HCT116 (cell line): ENCODE measurements around the gene HIBADH. TPM values are rescaled to one million over a fixed set of nuclear protein-coding genes. Genes with fewer than 3 reads are reported as not detected.

Experiments
- ATAC-seq: fragments of 200-7000 bp; cut with Tn5 transposase; 2 replicates; pipeline ENCODE4 v1.9.1; 2020; ENCODE audit warnings: mild to moderate bottlenecking, moderate library complexity
- BruUV-seq: library from RNA; stranded (reverse); fragments of 400-500 nt; replicated peaks from 2 replicates; lab custom pipeline; 2021; lab: Mats Ljungman, UMichigan
- CTCF ChIA-PET: fragments of 300-600 bp; sonication (Branson Sonifier 250); formaldehyde crosslinking; loops from one replicate; lab custom pipeline; 2021; ENCODE audit warnings: antibody characterized with exemption; lab: Charles Lee
- POLR2A ChIA-PET: fragments of 300-600, 350-600 bp; sonication (Branson Sonifier 250); formaldehyde crosslinking; loops from one replicate; lab custom pipeline; 2021; ENCODE audit warnings: antibody characterized with exemption; lab: Charles Lee
- RAD21 ChIA-PET, 2 experiments: fragments of 300-600 bp; sonication (Branson Sonifier 250); formaldehyde crosslinking; loops; one replicate each; lab custom pipeline; 2023; ENCODE audit warnings: low total read pairs in 2 of 2; ENCODE audit not compliant: uncharacterized antibody in 2 of 2, unreplicated experiment in 2 of 2, low non-redundant PET in 1 of 2; lab: Charles Lee
- DNase-seq: peaks from one replicate; pipeline ENCODE4 v3.0.0-alpha.2; 2010; ENCODE audit warnings: low read depth, low spot score
- H2AFZ ChIP-seq: fragments of 200-600 bp; shearing (Covaris generic), sonication (generic); 2 replicates; pipeline ENCODE4 v1.6.1; 2017; ENCODE audit warnings: low read depth, mixed run types, mixed read lengths, antibody characterized with exemption, low read length; ENCODE audit not compliant: poor library complexity, severe bottlenecking
- H3K27ac ChIP-seq: 2 replicates; pipeline ENCODE4 v1.5.1; 2012; ENCODE audit warnings: low read depth, low read length
- H3K27me3 ChIP-seq: fragments of 200-600 bp; sonication (generic); 2 replicates; pipeline ENCODE4 v1.6.1; 2016; ENCODE audit warnings: mixed run types, low read length, mixed read lengths; ENCODE audit not compliant: insufficient read depth
- H3K36me3 ChIP-seq, 2 experiments: fragments of 200-500 bp in 1 of 2; fragments of 200-600 bp in 1 of 2; sonication (Bioruptor generic) in 1 of 2; sonication (generic) in 1 of 2; 2 replicates each; pipeline versions ENCODE4 v1.5.1 to v1.6.1; 2014 to 2016; ENCODE audit warnings: low read length in 2 of 2, inconsistent platforms in 1 of 2, mixed read lengths in 1 of 2, mixed run types in 1 of 2; ENCODE audit not compliant: insufficient read depth in 2 of 2, control insufficient read depth in 1 of 2
- H3K4me1 ChIP-seq, 2 experiments: fragments of 200-600 bp in 1 of 2; sonication (generic) in 1 of 2; 2 replicates each; pipeline versions ENCODE4 v1.5.1 to v1.6.1; 2012 to 2017; ENCODE audit warnings: low read length in 2 of 2, inconsistent platforms in 1 of 2, mild to moderate bottlenecking in 1 of 2, mixed read lengths in 1 of 2, mixed run types in 1 of 2, moderate library complexity in 1 of 2; ENCODE audit not compliant: insufficient read depth in 2 of 2, control insufficient read depth in 1 of 2
- H3K4me2 ChIP-seq: fragments of 200-600 bp; sonication (generic); 2 replicates; pipeline ENCODE4 v1.6.1; 2017; ENCODE audit warnings: mixed run types, low read length, mixed read lengths
- H3K4me3 ChIP-seq, 2 experiments: fragments of 200-600 bp in 1 of 2; sonication (generic) in 1 of 2; replicated peaks in 1 of 2; 2 replicates each; pipeline ENCODE4 v1.5.1; 2011 to 2016; ENCODE audit warnings: low read length in 2 of 2, control low read depth in 1 of 2, low read depth in 1 of 2, mild to moderate bottlenecking in 1 of 2, mixed read lengths in 1 of 2, mixed run types in 1 of 2
- H3K79me2 ChIP-seq: fragments of 200-600 bp; sonication (generic); 2 replicates; pipeline ENCODE4 v1.6.1; 2017; ENCODE audit warnings: mild to moderate bottlenecking, mixed run types, low read length, moderate library complexity, mixed read lengths; ENCODE audit not compliant: insufficient read depth
- H3K9ac ChIP-seq: fragments of 200-600 bp; sonication (generic); 2 replicates; pipeline ENCODE4 v1.6.1; 2016; ENCODE audit warnings: low read length, mixed read lengths
- H3K9me2 ChIP-seq: fragments of 200-600 bp; sonication (generic), shearing (Covaris generic); 2 replicates; pipeline ENCODE4 v1.6.1; 2017; ENCODE audit warnings: mixed run types, mild to moderate bottlenecking, moderate library complexity; ENCODE audit not compliant: insufficient read depth
- H3K9me3 ChIP-seq, 2 experiments: fragments of 200-500 bp in 1 of 2; fragments of 200-600 bp in 1 of 2; sonication (Bioruptor generic) in 1 of 2; sonication (generic) in 1 of 2; 2 replicates each; pipeline ENCODE4 v1.6.1; 2014 to 2017; ENCODE audit warnings: low read length in 2 of 2, mixed read lengths in 2 of 2, inconsistent platforms in 1 of 2, low read depth in 1 of 2, mild to moderate bottlenecking in 1 of 2, mixed run types in 1 of 2, moderate library complexity in 1 of 2; ENCODE audit not compliant: control insufficient read depth in 1 of 2, insufficient read depth in 1 of 2
- H4K20me1 ChIP-seq: fragments of 200-600 bp; sonication (generic), shearing (Covaris generic); 2 replicates; pipeline ENCODE4 v1.6.1; 2017; ENCODE audit warnings: mixed run types, mild to moderate bottlenecking, moderate library complexity; ENCODE audit not compliant: insufficient read depth
- CBX3 ChIP-seq: IDR thresholded peaks from 2 replicates; pipeline ENCODE4 v1.6.1; 2012; ENCODE audit warnings: low read depth
- CEBPB ChIP-seq: IDR thresholded peaks from 2 replicates; pipeline ENCODE4 v1.6.1; 2012; ENCODE audit warnings: low read depth
- EZH2 ChIP-seq: fragments of 200-600 bp; sonication (generic); IDR thresholded peaks from 2 replicates; pipeline ENCODE4 v1.6.1; 2017; ENCODE audit warnings: antibody characterized with exemption, mixed run types
- FOSL1 ChIP-seq: IDR thresholded peaks from 2 replicates; pipeline ENCODE4 v1.6.1; 2012; ENCODE audit warnings: low read depth
- POLR2A ChIP-seq: IDR thresholded peaks from 2 replicates; pipeline ENCODE4 v1.7.0; 2011; ENCODE audit warnings: borderline replicate concordance; ENCODE audit not compliant: insufficient read depth, insufficient read length; ENCODE audit errors: extremely low read depth
- POLR2AphosphoS5 ChIP-seq: IDR thresholded peaks from 2 replicates; pipeline ENCODE4 v1.6.1; 2011; ENCODE audit warnings: mild to moderate bottlenecking, low read depth, low read length, moderate library complexity
- SIN3A ChIP-seq: IDR thresholded peaks from 2 replicates; pipeline ENCODE4 v1.6.1; 2012; ENCODE audit warnings: low read depth
- SP1 ChIP-seq: IDR thresholded peaks from 2 replicates; pipeline ENCODE4 v1.6.1; 2012; ENCODE audit warnings: low read depth
- SRF ChIP-seq: IDR thresholded peaks from 2 replicates; pipeline ENCODE4 v1.6.1; 2012; ENCODE audit warnings: low read depth
- ZNF274 ChIP-seq: fragments of 200-500 bp; sonication (Bioruptor generic); IDR thresholded peaks from 2 replicates; pipeline ENCODE4 v1.6.1; 2014; ENCODE audit warnings: mild to moderate bottlenecking, low read depth, low read length, inconsistent platforms
- intact Hi-C: fragments of 100-400 bp; cut with micrococcal nuclease; formaldehyde crosslinking; loops from 2 replicates; pipeline ENCODE4 v1.10.0; 2022
- total RNA-seq: library from RNA; stranded (reverse); gene quantifications from one replicate; pipeline ENCODE4 v1.2.1, GENCODE V29; 2021; ENCODE audit not compliant: unreplicated experiment
- TF ChIP-seq, protein P1 (sequence below), 3 experiments: fragments of 200-600 bp in 1 of 3; sonication (generic) in 1 of 3; IDR thresholded peaks in 2 of 3; conservative IDR thresholded peaks in 1 of 3; 2 replicates each; pipeline ENCODE4 v1.5.1; 2012 to 2017; ENCODE audit warnings: low read depth in 2 of 3, low read length in 2 of 3, antibody characterized with exemption in 1 of 3, borderline replicate concordance in 1 of 3, control low read depth in 1 of 3, mild to moderate bottlenecking in 1 of 3, mixed read lengths in 1 of 3, mixed run types in 1 of 3, moderate library complexity in 1 of 3; ENCODE audit not compliant: insufficient read depth in 1 of 3
- TF ChIP-seq, protein P2 (sequence below): IDR thresholded peaks from 2 replicates; pipeline ENCODE4 v1.6.1; 2012; ENCODE audit warnings: low read depth
- TF ChIP-seq, protein P3 (sequence below): IDR thresholded peaks from 2 replicates; pipeline ENCODE4 v1.6.1; 2012
- TF ChIP-seq, protein P4 (sequence below): IDR thresholded peaks from 2 replicates; pipeline ENCODE4 v1.6.1; 2012

Gene HIBADH
- total RNA-seq, 1 experiment from 2014 or later, result 32.4 TPM

DNA sequence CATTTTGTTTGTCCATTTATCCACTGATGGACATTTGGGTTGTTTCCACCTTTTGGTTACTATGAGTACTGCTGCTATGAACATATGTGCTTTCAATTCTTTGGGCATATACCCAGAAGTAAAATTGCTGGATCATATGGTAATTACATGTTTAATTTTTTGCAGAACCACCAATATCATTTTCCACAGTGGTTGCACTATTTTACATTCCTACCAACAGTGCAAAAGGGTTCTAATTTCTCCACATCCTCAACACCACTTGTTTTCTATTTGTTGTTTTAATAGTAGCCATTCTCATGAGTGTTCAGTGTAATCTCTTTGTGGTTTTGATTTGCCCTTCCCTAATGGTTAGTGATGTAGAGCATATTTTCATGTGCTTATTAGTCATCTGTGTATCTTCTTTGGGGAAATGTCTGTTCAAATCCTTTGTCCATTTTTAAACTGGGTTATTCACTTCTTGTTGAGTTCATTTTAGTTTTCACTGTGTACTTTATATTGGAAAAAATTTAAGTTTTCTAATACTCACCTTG lies 101.9 kb downstream of the HIBADH start:
- POLR2A ChIA-PET, result no interaction called here
- H3K9me3 ChIP-seq, result no peaks in the 10 kb centered on the region
- CTCF ChIA-PET, result no interaction called here
- H3K79me2 ChIP-seq, result no peaks in the 10 kb centered on the region
- no peaks in the 10 kb centered on the region for H3K27me3 ChIP-seq
- DNase-seq (no peak), ATAC-seq (no peak)
- no peaks in the 10 kb centered on the region for H3K4me1 ChIP-seq
- H3K9me2 ChIP-seq, result no peaks in the 10 kb centered on the region
- no peak overlapping the region for H3K9ac ChIP-seq
- no TSS peak for BruUV-seq
- TF ChIP-seq SRF, result no peak
- TF ChIP-seq, protein P1, sequence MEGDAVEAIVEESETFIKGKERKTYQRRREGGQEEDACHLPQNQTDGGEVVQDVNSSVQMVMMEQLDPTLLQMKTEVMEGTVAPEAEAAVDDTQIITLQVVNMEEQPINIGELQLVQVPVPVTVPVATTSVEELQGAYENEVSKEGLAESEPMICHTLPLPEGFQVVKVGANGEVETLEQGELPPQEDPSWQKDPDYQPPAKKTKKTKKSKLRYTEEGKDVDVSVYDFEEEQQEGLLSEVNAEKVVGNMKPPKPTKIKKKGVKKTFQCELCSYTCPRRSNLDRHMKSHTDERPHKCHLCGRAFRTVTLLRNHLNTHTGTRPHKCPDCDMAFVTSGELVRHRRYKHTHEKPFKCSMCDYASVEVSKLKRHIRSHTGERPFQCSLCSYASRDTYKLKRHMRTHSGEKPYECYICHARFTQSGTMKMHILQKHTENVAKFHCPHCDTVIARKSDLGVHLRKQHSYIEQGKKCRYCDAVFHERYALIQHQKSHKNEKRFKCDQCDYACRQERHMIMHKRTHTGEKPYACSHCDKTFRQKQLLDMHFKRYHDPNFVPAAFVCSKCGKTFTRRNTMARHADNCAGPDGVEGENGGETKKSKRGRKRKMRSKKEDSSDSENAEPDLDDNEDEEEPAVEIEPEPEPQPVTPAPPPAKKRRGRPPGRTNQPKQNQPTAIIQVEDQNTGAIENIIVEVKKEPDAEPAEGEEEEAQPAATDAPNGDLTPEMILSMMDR (IDR thresholded peaks at IDR 0.05 in 2 of 3, conservative IDR thresholded peaks at IDR 0.05 in 1 of 3; ENCODE audit: borderline replicate concordance in 1 of 3, insufficient read depth in 1 of 3, low read depth in 2 of 3, low read length in 2 of 3), result 0 out of 6 replicates have a peak, but pooled peaks of 1 of the 3 experiments have one; percentile 21
- RAD21 ChIA-PET, result no interaction called here
- no peak overlapping the region for H2AFZ ChIP-seq
- intact Hi-C loops, result no loop called here
- no peaks in the 10 kb centered on the region for H3K36me3 ChIP-seq
- H3K4me3 ChIP-seq, result no peak overlapping the region
- H4K20me1 ChIP-seq, result no peaks in the 10 kb centered on the region
- H3K4me2 ChIP-seq, result no peak overlapping the region
- no peak overlapping the region for H3K27ac ChIP-seq

DNA sequence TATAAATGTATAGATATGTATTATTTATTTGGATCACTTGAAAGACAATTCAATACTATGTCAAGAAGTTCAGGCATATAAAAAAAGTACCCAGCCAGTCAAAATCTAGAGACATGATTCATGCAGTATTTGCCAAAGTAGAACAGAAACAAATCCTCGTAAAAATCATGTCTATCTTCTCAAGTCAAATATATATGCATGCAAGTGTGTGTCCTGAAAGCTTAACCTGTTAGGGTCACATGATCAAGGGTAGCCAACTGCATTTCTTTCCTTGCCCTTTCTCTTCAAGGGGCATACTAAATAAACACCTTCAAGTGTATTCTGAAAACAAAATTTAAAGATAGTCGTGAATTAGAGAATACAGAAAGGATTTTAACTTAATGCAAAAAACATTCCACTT lies 107.0 kb downstream of the HIBADH start:
- POLR2A ChIA-PET, result no interaction called here

More for the DNA sequence above, 107.0 kb downstream of the HIBADH start:
- no peaks in the 10 kb centered on the region for H3K4me1 ChIP-seq
- no peak overlapping the region for H2AFZ ChIP-seq
- no peaks in the 10 kb centered on the region for H3K36me3 ChIP-seq
- CTCF ChIA-PET, result no interaction called here
- DNase-seq (no peak), ATAC-seq (no peak)
- H3K9me2 ChIP-seq, result no peaks in the 10 kb centered on the region
- RAD21 ChIA-PET, result no interaction called here
- no peak overlapping the region for H3K27ac ChIP-seq
- H3K79me2 ChIP-seq, result no peaks in the 10 kb centered on the region
- H3K9me3 ChIP-seq, result no peaks in the 10 kb centered on the region
- TF ChIP-seq CEBPB (no peak), ZNF274 (no peak), SRF (no peak), CBX3 (no peak), FOSL1 (no peak), SP1 (no peak), EZH2 (no peak), POLR2A (no peak), POLR2AphosphoS5 (no peak), SIN3A (no peak)
- TF ChIP-seq, protein P2, sequence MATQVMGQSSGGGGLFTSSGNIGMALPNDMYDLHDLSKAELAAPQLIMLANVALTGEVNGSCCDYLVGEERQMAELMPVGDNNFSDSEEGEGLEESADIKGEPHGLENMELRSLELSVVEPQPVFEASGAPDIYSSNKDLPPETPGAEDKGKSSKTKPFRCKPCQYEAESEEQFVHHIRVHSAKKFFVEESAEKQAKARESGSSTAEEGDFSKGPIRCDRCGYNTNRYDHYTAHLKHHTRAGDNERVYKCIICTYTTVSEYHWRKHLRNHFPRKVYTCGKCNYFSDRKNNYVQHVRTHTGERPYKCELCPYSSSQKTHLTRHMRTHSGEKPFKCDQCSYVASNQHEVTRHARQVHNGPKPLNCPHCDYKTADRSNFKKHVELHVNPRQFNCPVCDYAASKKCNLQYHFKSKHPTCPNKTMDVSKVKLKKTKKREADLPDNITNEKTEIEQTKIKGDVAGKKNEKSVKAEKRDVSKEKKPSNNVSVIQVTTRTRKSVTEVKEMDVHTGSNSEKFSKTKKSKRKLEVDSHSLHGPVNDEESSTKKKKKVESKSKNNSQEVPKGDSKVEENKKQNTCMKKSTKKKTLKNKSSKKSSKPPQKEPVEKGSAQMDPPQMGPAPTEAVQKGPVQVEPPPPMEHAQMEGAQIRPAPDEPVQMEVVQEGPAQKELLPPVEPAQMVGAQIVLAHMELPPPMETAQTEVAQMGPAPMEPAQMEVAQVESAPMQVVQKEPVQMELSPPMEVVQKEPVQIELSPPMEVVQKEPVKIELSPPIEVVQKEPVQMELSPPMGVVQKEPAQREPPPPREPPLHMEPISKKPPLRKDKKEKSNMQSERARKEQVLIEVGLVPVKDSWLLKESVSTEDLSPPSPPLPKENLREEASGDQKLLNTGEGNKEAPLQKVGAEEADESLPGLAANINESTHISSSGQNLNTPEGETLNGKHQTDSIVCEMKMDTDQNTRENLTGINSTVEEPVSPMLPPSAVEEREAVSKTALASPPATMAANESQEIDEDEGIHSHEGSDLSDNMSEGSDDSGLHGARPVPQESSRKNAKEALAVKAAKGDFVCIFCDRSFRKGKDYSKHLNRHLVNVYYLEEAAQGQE, result no peak
- TF ChIP-seq, protein P3, sequence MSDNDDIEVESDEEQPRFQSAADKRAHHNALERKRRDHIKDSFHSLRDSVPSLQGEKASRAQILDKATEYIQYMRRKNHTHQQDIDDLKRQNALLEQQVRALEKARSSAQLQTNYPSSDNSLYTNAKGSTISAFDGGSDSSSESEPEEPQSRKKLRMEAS, result no peak
- TF ChIP-seq, protein P4, sequence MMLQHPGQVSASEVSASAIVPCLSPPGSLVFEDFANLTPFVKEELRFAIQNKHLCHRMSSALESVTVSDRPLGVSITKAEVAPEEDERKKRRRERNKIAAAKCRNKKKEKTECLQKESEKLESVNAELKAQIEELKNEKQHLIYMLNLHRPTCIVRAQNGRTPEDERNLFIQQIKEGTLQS, result no peak
- intact Hi-C loops, result no loop called here
- no peak overlapping the region for H3K9ac ChIP-seq
- BruUV-seq, result no TSS peak
- H4K20me1 ChIP-seq, result no peaks in the 10 kb centered on the region
- H3K27me3 ChIP-seq, result no peaks in the 10 kb centered on the region
- no peak overlapping the region for H3K4me3 ChIP-seq
- no peak overlapping the region for H3K4me2 ChIP-seq
